C4-2B (cell line): ENCODE results near the gene C4B.
"Not testable (repeated sequence)": the region's sequence is repeated elsewhere in the genome, so short reads cannot be mapped to it uniquely, and the experiment has no call there.

Experiments used
- ZFX ChIP-seq: fragments of 450-650 bp; IDR thresholded peaks from 2 replicates; pipeline ENCODE4 v1.6.1; 2017
- TF ChIP-seq, protein P1 (sequence below): fragments of 450-650 bp; conservative IDR thresholded peaks from 2 replicates; pipeline ENCODE4 v1.5.1; 2017; ENCODE audit warnings: mild to moderate bottlenecking

GRCh38 chr6:32008037-32008436 lies 6.6 kb upstream of the C4B start:
- TF ChIP-seq, protein P1, sequence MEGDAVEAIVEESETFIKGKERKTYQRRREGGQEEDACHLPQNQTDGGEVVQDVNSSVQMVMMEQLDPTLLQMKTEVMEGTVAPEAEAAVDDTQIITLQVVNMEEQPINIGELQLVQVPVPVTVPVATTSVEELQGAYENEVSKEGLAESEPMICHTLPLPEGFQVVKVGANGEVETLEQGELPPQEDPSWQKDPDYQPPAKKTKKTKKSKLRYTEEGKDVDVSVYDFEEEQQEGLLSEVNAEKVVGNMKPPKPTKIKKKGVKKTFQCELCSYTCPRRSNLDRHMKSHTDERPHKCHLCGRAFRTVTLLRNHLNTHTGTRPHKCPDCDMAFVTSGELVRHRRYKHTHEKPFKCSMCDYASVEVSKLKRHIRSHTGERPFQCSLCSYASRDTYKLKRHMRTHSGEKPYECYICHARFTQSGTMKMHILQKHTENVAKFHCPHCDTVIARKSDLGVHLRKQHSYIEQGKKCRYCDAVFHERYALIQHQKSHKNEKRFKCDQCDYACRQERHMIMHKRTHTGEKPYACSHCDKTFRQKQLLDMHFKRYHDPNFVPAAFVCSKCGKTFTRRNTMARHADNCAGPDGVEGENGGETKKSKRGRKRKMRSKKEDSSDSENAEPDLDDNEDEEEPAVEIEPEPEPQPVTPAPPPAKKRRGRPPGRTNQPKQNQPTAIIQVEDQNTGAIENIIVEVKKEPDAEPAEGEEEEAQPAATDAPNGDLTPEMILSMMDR = not testable (repeated sequence)
- not testable (repeated sequence) for TF ChIP-seq ZFX
